ENCODE measurements around the gene EPAS1.
A peak's percentile ranks its signal among the peaks of the same experiment; 100 is the strongest.

EPAS1 gene

GRCh38 chr2:46363535-46364170, 66.4 kb downstream of the EPAS1 start:
- Mint-ChIP-seq H3K27me3 (no peaks in the 10 kb centered on the region), H3K4me3 (no peak overlapping the region), H3K27ac (no peak overlapping the region), H3K36me3 (ENCODE audit: insufficient read depth) (no peaks in the 10 kb centered on the region), H3K9me3 (no peaks in the 10 kb centered on the region), H3K4me1 (ENCODE audit: low read depth in 2 of 2) (peaks cover 10 to 21% of the 10 kb centered on the region in 2 donors)
- DNase-seq (no peak), ATAC-seq (replicated peaks) (no peak)

- Mint-ChIP-seq H3K27me3 (no peaks in the 10 kb centered on the region), H3K9me3 (no peaks in the 10 kb centered on the region), H3K36me3 (ENCODE audit: insufficient read depth) (no peaks in the 10 kb centered on the region), H3K27ac (no peak overlapping the region), H3K4me3 (no peak overlapping the region), H3K4me1 (ENCODE audit: low read depth in 2 of 2) (peaks cover 19 to 31% of the 10 kb centered on the region in 2 donors)
- ATAC-seq (replicated peaks) (peak; percentile 26), DNase-seq (peak; percentile 30 to 40 (median 33))
Observed at GRCh38 chr2:46364797-46365457, 67.7 kb downstream of the EPAS1 start.

GRCh38 chr2:46365913-46366667, 68.9 kb downstream of the EPAS1 start:
- no peak for DNase-seq
- no peaks in the 10 kb centered on the region for H3K27me3 Mint-ChIP-seq
- peaks cover 24 to 36% of the 10 kb centered on the region in 2 donors for H3K4me1 Mint-ChIP-seq (ENCODE audit: low read depth in 2 of 2)
- H3K27ac Mint-ChIP-seq = peak overlapping the region in 1 of 2 donors; percentile 56
- no peaks in the 10 kb centered on the region for H3K36me3 Mint-ChIP-seq (ENCODE audit: insufficient read depth)
- no peak overlapping the region for H3K4me3 Mint-ChIP-seq
- H3K9me3 Mint-ChIP-seq = no peaks in the 10 kb centered on the region
- no peak for ATAC-seq (replicated peaks)

DNA sequence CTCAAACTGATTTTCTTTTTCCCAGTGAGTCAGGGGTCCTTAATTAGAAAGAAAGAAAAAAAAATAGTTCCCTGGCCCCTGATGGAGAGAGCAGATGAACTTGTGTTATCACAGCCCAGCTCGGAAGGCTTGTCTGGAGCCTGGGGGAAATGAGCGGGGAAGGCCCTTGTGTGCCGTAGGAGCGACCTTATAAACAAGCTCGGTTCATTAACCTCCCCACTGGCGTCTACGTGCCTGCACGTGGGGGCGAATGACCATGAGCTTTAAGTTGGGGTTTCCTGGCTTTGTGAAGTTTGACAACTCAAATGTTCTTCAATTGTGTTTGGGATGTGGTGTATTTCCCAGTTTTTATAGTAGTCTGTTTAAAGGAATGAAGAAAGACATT, 69.5 kb downstream of the EPAS1 start:
- DNase-seq (no peak), ATAC-seq (replicated peaks) (no peak)
- Mint-ChIP-seq H3K27ac (peak overlapping the region in 1 of 2 donors; percentile 56), H3K36me3 (ENCODE audit: insufficient read depth) (no peaks in the 10 kb centered on the region), H3K4me3 (no peak overlapping the region), H3K9me3 (no peaks in the 10 kb centered on the region), H3K27me3 (no peaks in the 10 kb centered on the region), H3K4me1 (ENCODE audit: low read depth in 2 of 2) (peaks cover 26 to 32% of the 10 kb centered on the region in 2 donors)

GRCh38 chr2:46367286-46367685, 70.1 kb downstream of the EPAS1 start:
- H3K9me3 Mint-ChIP-seq = no peaks in the 10 kb centered on the region
- H3K4me1 Mint-ChIP-seq (ENCODE audit: low read depth in 2 of 2) = peaks cover 23 to 31% of the 10 kb centered on the region in 2 donors
- H3K27me3 Mint-ChIP-seq = no peaks in the 10 kb centered on the region
- ATAC-seq (replicated peaks) (no peak), DNase-seq (no peak)
- H3K4me3 Mint-ChIP-seq = no peak overlapping the region
- H3K27ac Mint-ChIP-seq = no peak overlapping the region
- H3K36me3 Mint-ChIP-seq (ENCODE audit: insufficient read depth) = no peaks in the 10 kb centered on the region

- DNase-seq (no peak), ATAC-seq (replicated peaks) (no peak)
- peaks cover 22 to 28% of the 10 kb centered on the region in 2 donors for H3K4me1 Mint-ChIP-seq (ENCODE audit: low read depth in 2 of 2)
- no peaks in the 10 kb centered on the region for H3K9me3 Mint-ChIP-seq
- H3K27me3 Mint-ChIP-seq = no peaks in the 10 kb centered on the region
- H3K4me3 Mint-ChIP-seq = no peak overlapping the region
- no peaks in the 10 kb centered on the region for H3K36me3 Mint-ChIP-seq (ENCODE audit: insufficient read depth)
- peak overlapping the region in 1 of 2 donors; percentile 52 for H3K27ac Mint-ChIP-seq
Observed at GRCh38 chr2:46368401-46368800, 71.2 kb downstream of the EPAS1 start.

- H3K9me3 Mint-ChIP-seq = no peaks in the 10 kb centered on the region
- H3K27ac Mint-ChIP-seq = peak overlapping the region; percentile 35 to 36
- ATAC-seq (replicated peaks) = peak; percentile 94
- H3K4me3 Mint-ChIP-seq = peak overlapping the region; percentile 49 to 58
- H3K36me3 Mint-ChIP-seq (ENCODE audit: insufficient read depth) = no peaks in the 10 kb centered on the region
- H3K4me1 Mint-ChIP-seq (ENCODE audit: low read depth in 2 of 2) = peaks cover 18 to 21% of the 10 kb centered on the region in 2 donors
- H3K27me3 Mint-ChIP-seq = no peaks in the 10 kb centered on the region
- DNase-seq = peak; percentile 19 to 50 (median 42)
Observed at GRCh38 chr2:46369783-46370182, 72.6 kb downstream of the EPAS1 start.

- H3K4me3 Mint-ChIP-seq = no peak overlapping the region
- H3K27ac Mint-ChIP-seq = peak overlapping the region in 1 of 2 donors; percentile 33
- H3K4me1 Mint-ChIP-seq (ENCODE audit: low read depth in 2 of 2) = peaks cover 15 to 21% of the 10 kb centered on the region in 2 donors
- no peaks in the 10 kb centered on the region for H3K27me3 Mint-ChIP-seq
- no peaks in the 10 kb centered on the region for H3K36me3 Mint-ChIP-seq (ENCODE audit: insufficient read depth)
- no peak for DNase-seq
- H3K9me3 Mint-ChIP-seq = no peaks in the 10 kb centered on the region
- no peak for ATAC-seq (replicated peaks)
Observed at GRCh38 chr2:46371854-46372253, 74.6 kb downstream of the EPAS1 start.

DNA sequence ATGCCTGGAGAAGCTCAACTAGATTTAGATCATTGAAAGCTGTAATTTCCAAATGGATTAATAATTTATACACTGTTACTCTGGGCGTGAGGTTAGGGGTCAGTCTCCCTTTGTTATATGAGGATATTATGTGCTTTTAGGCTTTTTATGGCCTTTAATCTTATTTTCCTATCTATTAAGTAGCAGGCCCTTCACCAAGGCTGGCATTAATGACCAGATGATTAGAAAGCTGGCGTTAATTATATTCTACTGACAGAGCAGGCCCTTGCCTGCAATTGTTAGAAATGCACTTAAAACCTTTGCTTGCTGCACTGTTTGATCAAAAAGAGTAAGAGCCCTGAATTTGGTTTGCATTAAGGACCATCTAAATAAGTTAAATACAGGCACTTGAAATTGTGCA, 75.3 kb downstream of the EPAS1 start:
- Mint-ChIP-seq H3K4me3 (no peak overlapping the region), H3K27ac (no peak overlapping the region), H3K27me3 (no peaks in the 10 kb centered on the region), H3K4me1 (ENCODE audit: low read depth in 2 of 2) (peaks cover 15 to 21% of the 10 kb centered on the region in 2 donors), H3K9me3 (no peaks in the 10 kb centered on the region), H3K36me3 (ENCODE audit: insufficient read depth) (no peaks in the 10 kb centered on the region)
- ATAC-seq (replicated peaks) = no peak
- no peak for DNase-seq

DNA sequence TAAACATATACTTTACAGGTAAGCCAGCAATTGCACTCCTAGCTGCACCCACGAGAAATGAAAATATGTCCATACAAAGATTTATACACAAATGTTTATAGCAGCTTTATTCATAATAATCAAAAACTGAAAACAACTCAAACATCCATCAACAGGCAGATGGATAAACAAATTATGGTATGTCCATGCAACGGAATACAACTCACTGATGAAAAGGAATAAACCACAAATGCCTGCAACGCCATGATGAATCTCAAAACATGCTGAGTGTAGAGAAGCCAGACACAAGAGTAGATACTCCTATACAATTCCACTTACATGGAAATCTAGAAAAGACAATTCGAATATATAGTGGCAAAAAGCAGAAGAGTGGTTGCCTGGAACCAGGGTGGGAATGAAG, 76.0 kb downstream of the EPAS1 start:
- H3K4me1 Mint-ChIP-seq (ENCODE audit: low read depth in 2 of 2) = peaks cover 15 to 18% of the 10 kb centered on the region in 2 donors
- ATAC-seq (replicated peaks) (no peak), DNase-seq (no peak)
- H3K36me3 Mint-ChIP-seq (ENCODE audit: insufficient read depth) = no peaks in the 10 kb centered on the region
- H3K27me3 Mint-ChIP-seq = no peaks in the 10 kb centered on the region
- no peak overlapping the region for H3K27ac Mint-ChIP-seq
- no peak overlapping the region for H3K4me3 Mint-ChIP-seq
- H3K9me3 Mint-ChIP-seq = no peaks in the 10 kb centered on the region

- H3K4me1 Mint-ChIP-seq (ENCODE audit: low read depth in 2 of 2) = peaks cover 0 to 7% of the 10 kb centered on the region in 2 donors
- H3K4me3 Mint-ChIP-seq = no peak overlapping the region
- no peaks in the 10 kb centered on the region for H3K27me3 Mint-ChIP-seq
- no peaks in the 10 kb centered on the region for H3K9me3 Mint-ChIP-seq
- DNase-seq (no peak), ATAC-seq (replicated peaks) (no peak)
- no peaks in the 10 kb centered on the region for H3K36me3 Mint-ChIP-seq (ENCODE audit: insufficient read depth)
- H3K27ac Mint-ChIP-seq = no peak overlapping the region
Observed at GRCh38 chr2:46375566-46376125, 78.4 kb downstream of the EPAS1 start.

DNA sequence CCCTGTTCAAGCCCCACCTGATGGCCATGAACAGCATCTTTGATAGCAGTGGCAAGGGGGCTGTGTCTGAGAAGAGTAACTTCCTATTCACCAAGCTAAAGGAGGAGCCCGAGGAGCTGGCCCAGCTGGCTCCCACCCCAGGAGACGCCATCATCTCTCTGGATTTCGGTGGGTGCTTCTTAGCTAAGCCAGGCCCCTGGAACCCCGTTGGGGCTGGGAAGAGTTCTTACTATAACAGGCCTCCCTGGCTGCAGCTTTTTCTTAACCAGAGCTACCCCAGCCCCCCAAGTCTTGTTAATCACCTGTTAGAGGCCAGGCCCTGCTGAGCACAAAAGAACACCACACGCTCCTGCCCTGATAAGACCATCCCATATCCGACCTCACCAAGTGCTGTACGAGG, 79.4 kb downstream of the EPAS1 start:
- Mint-ChIP-seq H3K27me3 (no peaks in the 10 kb centered on the region), H3K36me3 (ENCODE audit: insufficient read depth) (no peaks in the 10 kb centered on the region), H3K4me1 (ENCODE audit: low read depth in 2 of 2) (peaks cover 0 to 3% of the 10 kb centered on the region in 2 donors), H3K4me3 (no peak overlapping the region), H3K27ac (no peak overlapping the region), H3K9me3 (no peaks in the 10 kb centered on the region)
- ATAC-seq (replicated peaks) = no peak
- DNase-seq = no peak

DNA sequence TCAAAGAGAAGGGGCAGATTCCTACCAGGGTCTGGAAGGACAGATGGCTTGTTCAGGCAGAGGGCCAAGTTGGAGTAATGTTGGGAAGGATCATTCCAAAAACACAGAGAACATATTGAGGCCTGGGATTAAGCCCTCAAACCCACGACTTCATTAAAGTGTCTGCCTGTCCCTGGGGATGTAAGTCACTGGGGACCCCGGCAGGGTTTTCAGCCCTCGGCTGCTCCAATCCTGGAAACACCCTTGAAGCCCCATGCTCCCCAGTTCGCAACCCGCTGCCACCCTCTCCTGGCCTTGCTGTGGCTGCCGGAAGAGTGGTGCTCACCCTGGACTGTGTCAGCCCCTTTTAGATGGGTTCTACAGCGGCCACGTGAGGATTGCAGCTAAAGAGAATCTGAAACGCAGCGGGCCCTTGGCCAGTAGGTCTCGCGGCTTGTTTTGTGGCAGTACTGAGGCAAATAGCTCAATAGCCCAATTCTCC, 79.9 kb downstream of the EPAS1 start:
- H3K9me3 Mint-ChIP-seq = no peaks in the 10 kb centered on the region
- no peaks in the 10 kb centered on the region for H3K36me3 Mint-ChIP-seq (ENCODE audit: insufficient read depth)
- no peaks in the 10 kb centered on the region for H3K27me3 Mint-ChIP-seq
- DNase-seq (no peak), ATAC-seq (replicated peaks) (no peak)
- no peak overlapping the region for H3K4me3 Mint-ChIP-seq
- peaks cover 0 to 3% of the 10 kb centered on the region in 2 donors for H3K4me1 Mint-ChIP-seq (ENCODE audit: low read depth in 2 of 2)
- H3K27ac Mint-ChIP-seq = no peak overlapping the region

Measured in effector memory CD8-positive, alpha-beta T cell (primary cell).